Keratinocyte (primary cell): Measurements from ENCODE around the gene ITGAD.

Experiments used
- CTCF ChIP-seq, 3 experiments: IDR thresholded peaks in 1 of 3; conservative IDR thresholded peaks in 1 of 3; optimal IDR thresholded peaks in 1 of 3; 2 replicates in 2 of 3; 3 replicates in 1 of 3; pipeline versions ENCODE3 to v1.5.1; 2011; ENCODE audit warnings: low read length in 3 of 3, mild to moderate bottlenecking in 3 of 3, moderate library complexity in 2 of 3, control low read depth in 1 of 3, inconsistent platforms in 1 of 3; ENCODE audit not compliant: insufficient read depth in 2 of 3; ENCODE audit errors: extremely low read depth in 1 of 3
- EZH2 ChIP-seq: IDR thresholded peaks from one replicate; pipeline ENCODE4 v1.6.1; 2012; ENCODE audit warnings: inconsistent platforms, mild to moderate bottlenecking, low read length, moderate library complexity

- no peak for TF ChIP-seq CTCF (optimal IDR thresholded peaks at IDR 0.05 in 1 of 3, IDR thresholded peaks at IDR 0.05 in 1 of 3, conservative IDR thresholded peaks at IDR 0.05 in 1 of 3; ENCODE audit: extremely low read depth in 1 of 3, insufficient read depth in 2 of 3, low read length in 3 of 3)
- TF ChIP-seq EZH2, result no peak
These were observed 4.6 kb downstream of the ITGAD start for GRCh38 chr16:31397701-31398100.
